ENCODE measurements around the gene WNT10A.
"Not testable (repeated sequence)": the region's sequence is repeated elsewhere in the genome, so short reads cannot be mapped to it uniquely, and the experiment has no call there.

WNT10A gene

GRCh38 chr2:218893349-218894150 is 12.9 kb downstream of the WNT10A start:
- DNase-seq (ENCODE audit: low spot score), result no peak

GRCh38 chr2:218894151-218894879 is 13.7 kb downstream of the WNT10A start:
- DNase-seq (ENCODE audit: low spot score), result no peak

- no peak for DNase-seq (ENCODE audit: low spot score)
These were observed 14.2 kb downstream of the WNT10A start for GRCh38 chr2:218894880-218895157.

- DNase-seq (ENCODE audit: low spot score), result no peak
These were observed 14.7 kb downstream of the WNT10A start for GRCh38 chr2:218895326-218895725.

- no peak for DNase-seq (ENCODE audit: low spot score)
These were observed 15.3 kb downstream of the WNT10A start for GRCh38 chr2:218895759-218896500.

- no peak for DNase-seq (ENCODE audit: low spot score)
These were observed 16.1 kb downstream of the WNT10A start for GRCh38 chr2:218896501-218897393.

- no peak for DNase-seq (ENCODE audit: low spot score)
These were observed 16.9 kb downstream of the WNT10A start for GRCh38 chr2:218897394-218898108.

GRCh38 chr2:218898109-218898878 is 17.6 kb downstream of the WNT10A start:
- peak; percentile 31 for DNase-seq (ENCODE audit: low spot score)

- no peak for DNase-seq (ENCODE audit: low spot score)
These were observed 18.5 kb downstream of the WNT10A start for GRCh38 chr2:218899147-218899546.

GRCh38 chr2:218902427-218902826 is 21.8 kb downstream of the WNT10A start:
- DNase-seq (ENCODE audit: low spot score), result no peak

- DNase-seq (ENCODE audit: low spot score), result no peak
These were observed 23.5 kb downstream of the WNT10A start for GRCh38 chr2:218904176-218904575.

- peak; percentile 59 for DNase-seq (ENCODE audit: low spot score)
These were observed 28.3 kb downstream of the WNT10A start for GRCh38 chr2:218908721-218909619.

GRCh38 chr2:218910741-218911140 is 30.1 kb downstream of the WNT10A start:
- DNase-seq (ENCODE audit: low spot score), result no peak

GRCh38 chr2:218920504-218920903 is 39.9 kb downstream of the WNT10A start:
- DNase-seq (ENCODE audit: low spot score), result no peak

- no peak for DNase-seq (ENCODE audit: low spot score)
These were observed 44.1 kb downstream of the WNT10A start for GRCh38 chr2:218924757-218925156.

GRCh38 chr2:218925434-218925833 is 44.8 kb downstream of the WNT10A start:
- no peak for DNase-seq (ENCODE audit: low spot score)

GRCh38 chr2:218927422-218927821 is 46.8 kb downstream of the WNT10A start:
- DNase-seq (ENCODE audit: low spot score), result no peak

GRCh38 chr2:218927876-218928275 is 47.2 kb downstream of the WNT10A start:
- no peak for DNase-seq (ENCODE audit: low spot score)

GRCh38 chr2:218930488-218930887 is 49.8 kb downstream of the WNT10A start:
- not testable (repeated sequence) for DNase-seq (ENCODE audit: low spot score)
